Stimulated activated CD8-positive, alpha-beta memory T cell treated with anti-CD3 and anti-CD28 coated beads, Interleukin-7, amount 100 ng/mL, for 1 hour (primary cell): ENCODE data around the gene RNF13.

Experiments used
- DNase-seq, 2 donors: peaks; one replicate each; pipeline ENCODE4 v3.0.0-alpha.2; 2020; ENCODE audit warnings: low read depth in 2 of 2

The RNF13 gene, protein sequence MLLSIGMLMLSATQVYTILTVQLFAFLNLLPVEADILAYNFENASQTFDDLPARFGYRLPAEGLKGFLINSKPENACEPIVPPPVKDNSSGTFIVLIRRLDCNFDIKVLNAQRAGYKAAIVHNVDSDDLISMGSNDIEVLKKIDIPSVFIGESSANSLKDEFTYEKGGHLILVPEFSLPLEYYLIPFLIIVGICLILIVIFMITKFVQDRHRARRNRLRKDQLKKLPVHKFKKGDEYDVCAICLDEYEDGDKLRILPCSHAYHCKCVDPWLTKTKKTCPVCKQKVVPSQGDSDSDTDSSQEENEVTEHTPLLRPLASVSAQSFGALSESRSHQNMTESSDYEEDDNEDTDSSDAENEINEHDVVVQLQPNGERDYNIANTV

DNA sequence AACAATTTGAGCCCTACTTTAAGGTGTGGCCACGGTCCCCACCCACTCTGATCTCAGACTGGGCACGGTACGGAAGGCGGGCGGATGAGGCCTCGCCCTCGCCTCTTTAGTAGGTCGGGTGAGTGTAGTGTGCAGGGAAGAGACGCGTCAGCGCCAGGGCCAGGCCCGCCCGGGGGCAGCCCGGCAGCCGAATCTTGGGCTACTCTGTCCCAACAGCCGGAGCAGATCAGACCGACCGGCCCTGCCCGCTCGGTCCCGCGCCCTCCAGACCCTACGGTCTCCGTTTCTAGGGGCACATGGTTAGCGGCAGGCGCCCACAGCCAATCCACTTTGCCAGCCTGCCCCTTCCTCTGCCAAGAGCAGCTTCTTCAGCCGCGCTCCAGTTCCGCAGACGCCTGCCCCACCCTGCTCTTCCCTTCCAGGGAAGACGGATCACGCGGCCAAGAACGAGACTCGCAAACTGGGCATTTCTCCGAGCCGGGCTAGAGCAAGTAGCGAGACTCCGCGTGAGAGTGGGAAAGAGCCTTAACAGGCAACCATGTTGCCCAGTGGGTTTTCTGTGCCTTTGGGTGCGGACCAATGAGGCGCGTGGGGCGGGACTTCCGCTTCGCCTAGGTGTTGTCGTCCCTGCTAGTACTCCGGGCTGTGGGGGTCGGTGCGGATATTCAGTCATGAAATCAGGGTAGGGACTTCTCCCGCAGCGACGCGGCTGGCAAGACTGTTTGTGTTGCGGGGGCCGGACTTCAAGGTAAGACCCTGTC, at the start of gene RNF13:
TSS of gene RNF13 (plus strand) at position 610 of the 761 bp plus-strand sequence. CDS start 32,812 bp downstream, outside the sequence.
- DNase-seq = peak; percentile 85 to 89

DNA sequence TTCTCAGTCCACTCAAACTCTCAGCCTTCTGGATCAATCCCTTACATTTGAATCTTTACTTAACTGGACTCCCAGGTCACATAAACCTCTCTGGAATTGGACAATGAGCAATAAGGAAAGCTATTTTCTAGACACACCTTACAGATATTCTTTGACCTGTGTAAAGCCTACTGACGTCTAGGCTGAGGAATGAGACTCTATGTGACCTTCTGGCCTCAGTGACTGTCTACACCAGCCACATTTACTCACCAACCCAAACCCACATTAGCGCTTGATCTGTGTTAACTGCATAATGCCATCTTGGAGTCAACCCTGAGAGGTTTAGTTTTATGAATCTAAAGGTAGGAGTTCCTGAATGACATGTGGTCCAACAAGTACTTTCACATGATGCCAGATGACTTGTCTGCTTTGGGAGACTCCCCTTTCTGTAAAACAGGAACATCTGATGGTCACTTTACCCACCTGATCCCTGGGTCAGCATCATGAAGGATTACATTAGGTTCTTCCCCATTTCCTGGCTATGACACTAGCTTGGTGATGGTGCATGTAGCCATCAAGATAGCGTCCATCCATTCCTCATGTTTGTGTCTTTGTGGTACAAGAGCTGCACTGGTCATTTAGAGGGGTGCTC, 49.3 kb upstream of the RNF13 start:
- DNase-seq = no peak

DNA sequence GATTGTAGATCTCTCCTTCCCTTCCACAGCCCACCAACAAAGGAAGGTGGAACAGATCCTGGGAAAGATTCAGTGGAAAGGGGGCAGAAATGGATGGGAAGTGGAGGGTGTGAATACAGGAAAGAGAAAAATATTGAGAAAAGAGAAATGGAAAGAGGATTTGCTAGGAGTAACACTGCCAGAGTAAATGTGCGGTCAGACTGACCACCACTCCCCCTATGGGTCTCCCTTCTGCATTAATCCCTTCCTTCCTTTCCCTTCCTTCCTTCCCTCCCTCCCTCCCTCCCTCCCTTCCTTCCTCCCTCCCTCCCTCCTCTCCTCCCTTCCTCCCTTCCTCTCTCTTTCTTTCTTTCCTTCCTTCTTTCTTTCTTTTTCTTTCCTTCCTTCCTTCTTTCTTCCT, 48.7 kb upstream of the RNF13 start:
- no peak for DNase-seq

DNA sequence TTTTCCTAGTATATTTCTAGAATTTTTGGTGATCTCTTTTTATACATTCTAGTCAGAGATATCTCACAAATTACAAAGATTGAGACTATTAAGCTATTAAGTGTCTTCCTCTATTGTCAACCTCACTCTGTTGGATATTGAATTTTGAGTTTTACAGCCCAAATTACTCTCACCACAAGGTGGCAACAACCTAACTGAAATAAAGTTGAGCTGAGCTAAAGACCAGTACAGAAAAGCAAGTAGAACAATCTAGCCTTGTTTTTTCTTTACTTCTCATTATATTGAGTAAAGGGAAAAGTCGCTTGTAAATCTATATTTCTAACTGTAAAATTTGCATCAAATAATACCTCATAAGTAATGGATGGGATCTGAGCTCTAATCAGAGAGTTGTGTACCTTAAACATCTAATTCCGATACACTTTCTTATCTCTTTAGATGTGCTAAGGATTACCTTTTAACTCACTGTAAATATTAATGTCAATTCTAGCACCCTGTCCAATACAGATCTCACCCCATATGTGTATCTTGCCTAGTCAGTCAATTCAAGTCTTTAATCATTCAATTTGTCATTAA, 47.2 kb upstream of the RNF13 start:
- DNase-seq = no peak

DNA sequence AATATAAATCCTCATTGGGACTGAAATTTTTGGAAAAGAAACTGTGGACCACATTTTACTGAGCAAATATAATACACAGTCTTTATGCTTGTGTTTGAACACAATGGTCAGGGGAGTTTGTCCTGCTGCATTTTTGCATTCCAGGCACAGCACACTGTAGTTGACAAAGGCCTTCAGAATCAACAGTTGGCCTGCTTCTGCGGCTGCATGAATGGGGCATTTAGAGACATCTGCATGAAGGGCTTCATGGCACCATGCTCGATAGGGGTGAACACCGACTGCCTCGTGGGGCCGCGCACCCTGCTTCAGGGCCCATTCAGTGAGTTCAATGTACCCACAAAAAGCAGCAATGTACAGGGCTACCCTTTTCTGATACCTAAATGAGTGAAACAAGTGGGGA, 45.3 kb upstream of the RNF13 start:
- DNase-seq = no peak

DNA sequence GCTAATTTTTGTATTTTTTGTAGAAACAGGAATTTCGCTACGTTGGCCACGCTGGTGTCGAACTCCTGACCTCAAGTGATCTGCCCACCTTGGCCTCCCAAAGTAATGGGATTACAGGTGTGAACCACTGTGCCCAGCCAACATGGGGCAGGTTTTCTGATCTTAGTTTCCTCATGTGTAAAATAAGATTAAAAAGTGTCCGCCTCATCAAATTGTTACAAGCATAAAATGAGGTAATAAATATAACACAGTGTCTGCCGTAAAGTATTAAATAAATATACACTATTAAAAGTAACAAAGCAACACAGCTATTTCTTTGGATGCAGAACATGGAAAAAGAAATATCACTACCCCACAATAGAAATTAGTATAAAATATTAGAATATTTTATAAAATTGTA, 44.3 kb upstream of the RNF13 start:
- DNase-seq = no peak

DNA sequence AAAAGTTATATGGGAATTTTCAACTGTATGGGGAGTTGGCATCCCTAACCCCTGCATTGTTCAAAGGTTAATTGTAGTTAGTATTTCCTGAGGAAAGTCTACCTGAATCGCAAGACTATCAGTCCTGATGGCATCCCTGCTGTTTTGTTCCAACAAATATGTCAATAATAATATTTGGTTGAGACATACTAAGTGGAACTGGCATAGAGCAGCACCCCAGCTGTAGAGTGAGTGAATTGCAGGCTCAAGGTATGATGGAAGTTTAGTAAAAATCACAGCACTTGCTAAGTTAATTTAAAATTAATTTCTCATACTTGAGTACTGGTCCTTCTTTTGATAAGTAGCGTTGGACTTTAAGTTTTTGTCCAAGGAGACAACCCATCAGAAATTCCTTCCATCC, 42.8 kb upstream of the RNF13 start:
- DNase-seq = no peak

DNA sequence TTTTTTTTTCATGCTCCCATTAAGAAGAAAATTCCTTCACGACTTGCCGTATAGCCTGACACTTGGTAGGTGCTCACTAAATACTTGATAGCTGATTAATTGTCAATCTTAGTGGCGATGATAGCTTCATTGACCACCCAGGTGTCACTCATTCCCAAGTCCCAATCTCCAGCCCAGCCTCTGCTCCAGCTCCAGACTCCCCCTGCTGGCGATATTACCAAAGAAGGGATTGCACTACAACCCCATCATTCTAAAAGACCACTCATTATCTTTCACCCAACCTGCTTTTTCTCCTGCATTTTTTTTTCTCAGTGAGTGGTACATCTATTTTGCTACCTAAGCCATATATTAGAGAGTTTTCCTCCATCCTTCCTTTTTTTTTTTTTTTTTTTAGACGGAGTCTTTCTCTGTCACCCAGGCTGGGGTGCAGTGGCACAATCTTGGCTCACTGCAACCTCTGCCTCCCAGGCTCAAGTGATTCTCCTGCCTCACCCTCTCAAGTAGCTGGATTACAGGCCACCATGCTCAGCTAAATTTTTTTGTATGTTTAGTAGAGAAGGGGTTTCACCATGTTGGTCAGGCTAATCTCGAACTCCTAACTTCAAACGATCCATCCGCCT, 41.3 kb upstream of the RNF13 start:
- peak in 1 of 2 donors; percentile 10 for DNase-seq

DNA sequence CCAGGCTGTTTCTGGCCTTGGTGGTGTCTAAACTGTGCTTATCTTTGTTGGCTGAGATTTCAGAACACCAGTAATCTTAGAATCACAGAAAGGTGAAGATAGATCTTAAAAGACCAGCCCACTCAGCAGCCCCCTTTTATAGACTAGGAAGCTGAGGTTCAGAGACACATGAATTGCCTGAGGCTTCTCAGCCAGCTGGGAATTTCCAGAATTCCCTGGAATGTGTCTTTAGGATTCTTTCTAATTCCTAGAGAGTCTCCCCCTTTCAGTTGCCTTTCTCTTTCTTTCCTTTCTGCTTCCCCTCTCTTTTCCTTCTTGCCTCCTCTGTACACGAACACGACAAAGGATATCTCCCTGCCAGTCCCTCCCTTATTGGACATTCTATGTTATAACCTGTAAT, 40.2 kb upstream of the RNF13 start:
- DNase-seq = no peak

DNA sequence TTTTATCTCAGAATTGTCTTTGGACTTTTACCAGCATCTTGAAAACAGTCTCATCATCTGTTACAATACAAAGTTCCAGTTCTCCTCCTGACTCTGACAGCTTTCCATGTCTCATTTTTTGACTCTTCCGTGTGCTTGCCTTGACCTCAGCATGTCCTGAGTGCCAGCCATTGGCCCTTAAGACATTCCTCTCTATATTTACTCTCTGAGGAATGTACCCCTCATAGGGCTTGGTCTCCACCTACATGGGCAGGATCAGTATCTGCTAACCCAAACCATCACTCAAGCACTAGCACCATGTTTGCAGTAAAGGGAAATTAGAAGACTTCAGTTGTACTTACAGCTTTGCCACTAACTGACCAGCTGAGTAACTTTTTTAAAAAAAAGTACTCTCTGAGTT, 36.8 kb upstream of the RNF13 start:
- no peak for DNase-seq

DNA sequence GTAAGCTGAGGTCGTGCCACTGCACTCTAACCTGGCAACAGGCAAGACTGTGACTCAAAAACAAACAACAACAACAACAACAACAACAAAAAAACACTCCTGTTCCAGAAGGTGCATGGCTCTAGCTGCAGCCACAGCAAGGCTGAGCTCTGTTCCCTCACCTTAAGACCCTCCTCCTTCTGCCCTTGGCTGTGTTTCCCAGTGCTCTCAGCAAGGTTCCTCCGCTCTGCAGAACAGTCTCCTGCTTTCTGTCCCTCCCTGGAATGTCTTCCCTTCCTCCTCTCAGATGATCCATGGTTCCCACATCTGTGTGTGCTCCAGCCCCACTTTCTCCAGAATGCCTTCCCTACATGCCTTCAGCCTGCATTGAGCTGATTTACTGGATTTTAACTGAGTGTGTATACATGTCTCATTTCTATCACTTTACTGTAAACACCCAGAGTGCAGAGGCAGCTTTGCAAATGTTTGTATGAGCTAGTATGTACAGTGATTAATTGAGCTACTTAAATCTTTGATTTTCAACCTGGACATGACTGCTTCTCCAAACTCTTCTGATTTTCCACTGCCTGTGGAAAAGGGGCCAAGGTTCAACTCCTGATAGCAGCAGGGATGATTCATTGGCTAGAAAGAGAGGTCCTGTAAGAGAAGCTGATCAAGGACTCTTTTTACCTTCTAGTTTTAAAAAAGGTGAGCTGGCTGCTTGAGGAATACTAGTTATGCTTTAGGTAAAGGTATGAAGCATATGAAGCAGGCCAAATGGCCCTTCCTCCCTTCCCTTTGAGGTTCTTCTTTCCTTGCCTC, 35.4 kb upstream of the RNF13 start:
- DNase-seq = no peak

DNA sequence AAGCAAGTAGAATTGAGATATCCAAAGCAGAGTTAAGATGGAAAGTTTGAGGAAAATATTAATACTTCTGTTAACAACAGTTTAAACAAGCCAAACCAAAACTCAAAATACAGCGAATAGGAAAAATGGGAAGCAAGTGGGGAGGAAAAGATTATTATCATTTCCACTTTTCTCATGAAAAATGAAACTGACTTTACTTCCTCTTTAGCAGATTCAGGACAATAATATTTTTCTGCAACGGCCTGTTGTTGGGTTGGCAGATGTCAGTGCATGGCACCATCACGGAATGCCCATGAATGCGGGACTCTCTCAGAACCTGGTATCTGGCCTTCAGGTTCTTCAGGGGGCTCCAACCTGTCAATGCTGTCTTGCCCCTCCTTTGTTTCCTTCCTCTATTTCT, 31.8 kb upstream of the RNF13 start:
- no peak for DNase-seq

DNA sequence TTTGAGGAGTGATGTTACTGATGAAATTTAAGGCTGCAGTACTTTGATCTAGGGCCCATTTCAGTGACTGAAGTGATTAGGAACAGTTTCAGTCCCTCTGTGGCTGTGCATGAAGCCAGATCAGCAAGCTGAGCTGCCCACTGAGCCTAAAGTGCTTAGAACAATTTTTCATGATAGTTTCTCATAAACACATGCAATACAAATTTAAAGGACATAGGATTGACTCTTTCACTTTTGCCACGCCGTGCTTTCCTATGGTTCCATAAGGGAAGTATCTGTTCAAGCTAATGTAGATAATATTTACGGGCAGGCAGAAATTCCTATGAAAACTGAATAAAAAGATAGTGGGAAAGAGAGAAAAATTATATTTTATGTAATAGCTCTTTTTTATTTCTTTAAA, 31.3 kb upstream of the RNF13 start:
- DNase-seq = no peak

DNA sequence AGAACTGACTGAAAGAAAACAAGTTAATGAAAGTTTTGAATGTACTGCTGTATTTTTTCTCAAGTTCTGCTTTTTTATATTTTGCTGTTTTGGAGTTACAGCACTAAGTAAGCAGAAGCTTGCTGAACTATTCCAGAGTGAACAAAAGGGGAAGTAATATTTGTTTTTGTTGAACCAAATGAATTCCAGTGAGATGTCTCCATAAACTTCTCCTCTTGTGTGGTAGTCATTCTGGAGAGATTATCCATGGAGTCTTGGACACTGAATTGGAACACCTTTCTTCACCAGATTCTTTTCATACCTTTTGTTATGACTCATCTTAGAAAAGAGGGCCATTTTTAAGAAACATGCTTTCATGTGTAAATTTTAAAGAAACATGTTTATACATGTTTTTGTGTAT, 29.4 kb upstream of the RNF13 start:
- DNase-seq = no peak

DNA sequence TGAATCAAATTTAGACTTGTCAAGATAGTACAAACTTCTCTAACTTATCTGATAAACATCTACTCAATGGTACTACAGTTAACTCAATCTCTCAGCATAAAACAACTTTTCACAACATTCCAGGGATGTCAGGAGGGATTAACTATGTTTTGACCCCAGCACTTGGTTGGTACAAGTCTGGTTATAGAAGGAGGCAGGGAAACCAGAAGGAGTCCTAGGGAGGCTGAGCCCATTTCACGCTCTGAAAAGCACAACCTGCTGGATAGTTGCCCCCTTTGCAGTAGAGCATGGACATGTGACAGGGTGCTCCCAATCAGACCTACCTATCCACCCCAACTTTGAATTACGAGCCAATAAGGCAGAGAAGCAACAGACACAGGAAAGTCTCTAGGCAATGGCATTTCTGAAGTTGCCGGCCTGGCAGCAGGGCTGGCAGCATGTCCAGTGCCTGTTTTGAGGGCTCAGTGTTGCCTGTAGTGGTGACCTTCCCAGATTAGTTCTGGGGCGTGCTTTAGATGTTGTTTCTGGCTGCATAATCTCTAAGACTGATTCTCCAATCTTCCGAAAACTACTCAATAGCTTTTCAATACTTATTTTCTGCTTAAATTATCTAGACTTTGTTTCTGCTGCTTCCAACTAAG, 28.8 kb upstream of the RNF13 start:
- no peak for DNase-seq

DNA sequence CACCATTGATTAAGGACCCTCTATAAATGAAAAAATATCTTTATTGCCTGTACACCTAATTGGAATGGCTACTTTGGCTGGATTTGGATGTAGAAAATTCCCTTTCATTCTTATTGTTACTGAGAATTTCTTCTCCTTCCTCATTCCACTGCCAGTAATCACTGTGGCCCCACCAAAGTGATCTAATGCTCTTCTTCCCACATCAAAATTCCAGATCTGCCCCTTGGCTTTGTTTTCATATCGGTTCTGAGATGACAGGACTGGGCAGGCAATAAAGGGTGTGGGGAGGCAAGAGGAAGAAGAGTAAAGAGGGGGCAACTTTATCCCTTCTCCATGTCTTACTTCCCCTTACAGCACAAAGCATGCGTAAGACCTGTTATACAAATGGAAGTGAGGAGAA, 22.7 kb upstream of the RNF13 start:
- DNase-seq = no peak

DNA sequence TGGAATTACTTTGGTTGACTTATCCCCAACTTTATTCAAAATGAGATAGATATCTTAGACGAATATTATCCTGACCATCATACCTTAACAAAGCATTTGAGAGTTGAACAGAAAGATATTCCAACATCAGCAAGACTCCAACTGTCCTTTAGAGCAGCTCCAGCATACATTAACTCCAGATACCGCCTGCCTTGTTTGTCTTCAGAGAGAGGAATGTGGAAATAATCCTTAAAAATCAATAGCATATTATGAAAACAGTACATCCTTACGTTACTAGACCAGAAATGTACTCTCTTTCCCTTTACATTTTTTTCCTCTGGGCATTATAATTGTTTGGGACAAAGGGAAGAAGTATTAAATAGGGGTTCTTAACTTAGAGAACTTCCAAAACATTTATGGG, 22.3 kb upstream of the RNF13 start:
- DNase-seq = no peak

DNA sequence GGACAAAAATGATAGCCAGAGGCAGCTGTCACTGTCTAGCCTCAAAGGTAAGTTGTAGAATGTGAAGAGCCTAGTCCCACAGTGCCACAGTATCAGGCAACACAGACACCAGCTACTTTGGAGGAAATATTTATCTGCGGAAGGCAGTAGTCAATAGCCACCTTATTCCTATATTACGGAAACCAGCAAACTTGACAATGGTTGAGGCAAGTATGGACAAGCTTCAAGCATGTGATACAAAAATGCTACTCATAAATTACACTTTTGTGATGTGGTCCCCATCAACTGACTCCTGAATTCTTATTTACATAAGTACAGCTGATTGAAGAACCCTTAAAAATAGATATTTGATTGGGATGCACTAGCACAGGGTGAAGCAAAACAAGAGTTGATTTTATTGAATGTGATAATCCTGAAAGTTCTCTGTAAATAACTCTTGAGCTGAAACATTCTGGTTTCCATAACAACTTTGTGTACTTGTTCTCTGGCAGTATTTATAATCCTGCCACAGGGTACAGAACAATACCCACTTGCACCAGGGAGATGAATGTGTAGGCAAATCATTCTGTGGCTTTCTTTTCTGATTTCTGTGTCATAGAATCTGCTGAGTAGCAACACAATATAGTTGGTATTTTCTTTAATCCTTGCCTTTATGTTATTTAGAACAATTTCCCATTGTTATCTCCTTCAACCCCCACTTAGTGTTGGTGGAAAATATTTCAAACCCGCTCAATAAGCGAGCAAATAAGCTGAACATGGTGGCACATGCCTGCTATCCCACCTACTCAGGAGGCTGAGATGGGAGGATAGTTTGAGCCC, 20.4 kb upstream of the RNF13 start, which contains the start of gene ANKUB1:
TSS of gene ANKUB1 (minus strand) at position 103 of the 819 bp plus-strand sequence. CDS start 188 bp downstream, outside the sequence.
- no peak for DNase-seq

DNA sequence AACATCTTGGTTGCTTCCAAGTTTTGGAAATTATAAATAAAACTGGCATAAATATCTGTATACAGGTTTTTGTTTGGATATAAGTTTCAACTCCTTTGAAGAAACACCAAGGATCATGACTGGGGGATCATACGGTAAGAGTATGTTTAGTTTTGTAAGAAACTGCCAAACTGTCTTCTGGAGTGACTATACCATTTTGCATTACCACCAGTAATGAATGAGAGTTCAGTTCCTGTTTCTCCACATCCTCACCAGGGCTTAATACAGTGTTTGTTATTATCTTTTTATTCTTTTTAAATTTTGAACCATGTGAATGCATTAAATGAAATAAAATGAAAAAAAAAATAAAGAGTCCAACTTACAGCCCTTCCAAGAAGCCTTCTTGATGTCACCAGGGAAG, 17.0 kb upstream of the RNF13 start:
- no peak for DNase-seq

DNA sequence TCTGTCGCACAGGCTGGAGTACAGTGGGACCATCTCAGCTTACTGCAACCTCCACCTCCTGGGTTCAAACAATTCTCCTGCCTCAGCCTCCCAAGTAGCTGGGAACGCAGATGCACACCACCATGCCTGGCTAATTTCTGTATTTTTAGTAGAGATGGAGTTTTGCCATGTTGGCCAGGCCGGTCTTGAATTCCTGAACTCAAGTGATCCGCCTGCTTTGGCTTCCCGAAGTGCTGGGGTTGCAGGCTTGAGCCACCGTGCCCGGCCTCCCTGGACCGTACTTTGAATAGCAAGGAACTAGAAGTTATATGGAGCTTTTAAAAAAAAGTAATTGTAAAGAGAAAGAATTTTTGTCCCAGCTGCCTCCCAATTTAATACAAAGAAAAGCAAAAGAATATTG, 12.3 kb upstream of the RNF13 start:
- DNase-seq = no peak
